Mucosa of descending colon (tissue), 3 donors: ENCODE results near the gene SLC1A1. TPM values are rescaled to one million over a fixed set of nuclear protein-coding genes. Genes with fewer than 3 reads are reported as not detected.

Experiments used
- ATAC-seq: fragments of 200-7000 bp; cut with Tn5 transposase; one replicate; pipeline ENCODE4 v1.9.1; 2020; ENCODE audit warnings: mild to moderate bottlenecking, moderate library complexity
- DNase-seq, 3 donors: peaks; one replicate each; pipeline ENCODE4 v3.0.0-alpha.2; 2020
- H3K36me3 ChIP-seq: fragments of 200-600 bp; one replicate; pipeline ENCODE4 v1.8.0; 2021; ENCODE audit warnings: low read depth, mild to moderate bottlenecking
- H3K4me1 ChIP-seq: fragments of 200-600 bp; one replicate; pipeline ENCODE4 v1.8.0; 2021; ENCODE audit warnings: low read depth, mild to moderate bottlenecking
- H3K4me3 ChIP-seq: fragments of 200-600 bp; one replicate; pipeline ENCODE4 v1.8.0; 2021; ENCODE audit warnings: mild to moderate bottlenecking
- H3K9me3 ChIP-seq: fragments of 200-600 bp; one replicate; pipeline ENCODE4 v1.8.0; 2021; ENCODE audit warnings: mild to moderate bottlenecking
- intact Hi-C, 2 donors: fragments of 100-400 bp; cut with DNase I in 1 of 2; cut with micrococcal nuclease in 1 of 2; formaldehyde crosslinking; loops; one replicate each; pipeline versions ENCODE4 v1.11.0 to v1.11.1; 2022; cut with DNase I, micrococcal nuclease
- total RNA-seq, 3 donors: library from RNA; stranded (reverse); fragmentation: NEBNext Ultra II Directional in 2 of 3; extraction: Animal tissue kit (Norgen Biotek cat#: 25700) in 2 of 3; gene quantifications; one replicate each; pipeline versions ENCODE4 v1.2.1 to v1.2.4, GENCODE V29; 2021 to 2023
- TF ChIP-seq, protein P1 (sequence below): fragments of 200-600 bp; IDR thresholded peaks from one replicate; pipeline ENCODE4 v1.8.0; 2022; ENCODE audit warnings: antibody characterized with exemption, mild to moderate bottlenecking
- donor health status: DM: no; HTN: no; CAD: no; lungs with moderate emphysema.
- donor health status: DM: no; HTN: no; CAD: no.
- donor health status: DM: no; HTN: yes; CAD: no.

The SLC1A1 gene
- total RNA-seq, 3 donors from 2014 or later, result 16.8 to 44.8 (median 37.0) TPM

DNA sequence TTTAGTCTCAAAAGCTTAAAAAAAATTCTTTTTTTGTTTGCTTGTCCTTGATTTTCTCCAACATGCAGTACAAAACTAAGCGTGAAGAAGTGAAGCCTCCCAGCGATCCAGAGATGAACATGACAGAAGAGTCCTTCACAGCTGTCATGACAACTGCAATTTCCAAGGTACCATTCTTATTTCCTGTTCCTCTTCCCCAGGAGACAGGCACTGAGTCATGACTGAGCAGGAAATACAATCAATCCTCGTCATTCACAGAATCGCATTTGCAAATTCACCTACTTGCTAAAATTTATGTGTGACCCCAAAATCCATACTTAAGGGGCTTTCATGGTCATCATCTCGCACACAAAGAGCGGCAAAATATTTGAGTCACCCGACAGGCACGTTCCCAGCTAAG lies 77.3 kb downstream of the SLC1A1 start:
- no peaks in the 10 kb centered on the region for H3K4me1 ChIP-seq
- H3K9me3 ChIP-seq, result no peaks in the 10 kb centered on the region
- no peak for ATAC-seq
- H3K36me3 ChIP-seq, result no peaks in the 10 kb centered on the region
- intact Hi-C loops, result no loop called here
- no peak overlapping the region for H3K4me3 ChIP-seq
- no peak for DNase-seq
- TF ChIP-seq, protein P1, sequence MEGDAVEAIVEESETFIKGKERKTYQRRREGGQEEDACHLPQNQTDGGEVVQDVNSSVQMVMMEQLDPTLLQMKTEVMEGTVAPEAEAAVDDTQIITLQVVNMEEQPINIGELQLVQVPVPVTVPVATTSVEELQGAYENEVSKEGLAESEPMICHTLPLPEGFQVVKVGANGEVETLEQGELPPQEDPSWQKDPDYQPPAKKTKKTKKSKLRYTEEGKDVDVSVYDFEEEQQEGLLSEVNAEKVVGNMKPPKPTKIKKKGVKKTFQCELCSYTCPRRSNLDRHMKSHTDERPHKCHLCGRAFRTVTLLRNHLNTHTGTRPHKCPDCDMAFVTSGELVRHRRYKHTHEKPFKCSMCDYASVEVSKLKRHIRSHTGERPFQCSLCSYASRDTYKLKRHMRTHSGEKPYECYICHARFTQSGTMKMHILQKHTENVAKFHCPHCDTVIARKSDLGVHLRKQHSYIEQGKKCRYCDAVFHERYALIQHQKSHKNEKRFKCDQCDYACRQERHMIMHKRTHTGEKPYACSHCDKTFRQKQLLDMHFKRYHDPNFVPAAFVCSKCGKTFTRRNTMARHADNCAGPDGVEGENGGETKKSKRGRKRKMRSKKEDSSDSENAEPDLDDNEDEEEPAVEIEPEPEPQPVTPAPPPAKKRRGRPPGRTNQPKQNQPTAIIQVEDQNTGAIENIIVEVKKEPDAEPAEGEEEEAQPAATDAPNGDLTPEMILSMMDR, result no peak

GRCh38 chr9:4569101-4569500 lies 78.8 kb downstream of the SLC1A1 start:
- no peak overlapping the region for H3K4me3 ChIP-seq
- no peaks in the 10 kb centered on the region for H3K4me1 ChIP-seq
- no peak for ATAC-seq
- intact Hi-C loops, result no loop called here
- no peaks in the 10 kb centered on the region for H3K9me3 ChIP-seq
- H3K36me3 ChIP-seq, result no peaks in the 10 kb centered on the region
- no peak for DNase-seq
- TF ChIP-seq, protein P1, result no peak

DNA sequence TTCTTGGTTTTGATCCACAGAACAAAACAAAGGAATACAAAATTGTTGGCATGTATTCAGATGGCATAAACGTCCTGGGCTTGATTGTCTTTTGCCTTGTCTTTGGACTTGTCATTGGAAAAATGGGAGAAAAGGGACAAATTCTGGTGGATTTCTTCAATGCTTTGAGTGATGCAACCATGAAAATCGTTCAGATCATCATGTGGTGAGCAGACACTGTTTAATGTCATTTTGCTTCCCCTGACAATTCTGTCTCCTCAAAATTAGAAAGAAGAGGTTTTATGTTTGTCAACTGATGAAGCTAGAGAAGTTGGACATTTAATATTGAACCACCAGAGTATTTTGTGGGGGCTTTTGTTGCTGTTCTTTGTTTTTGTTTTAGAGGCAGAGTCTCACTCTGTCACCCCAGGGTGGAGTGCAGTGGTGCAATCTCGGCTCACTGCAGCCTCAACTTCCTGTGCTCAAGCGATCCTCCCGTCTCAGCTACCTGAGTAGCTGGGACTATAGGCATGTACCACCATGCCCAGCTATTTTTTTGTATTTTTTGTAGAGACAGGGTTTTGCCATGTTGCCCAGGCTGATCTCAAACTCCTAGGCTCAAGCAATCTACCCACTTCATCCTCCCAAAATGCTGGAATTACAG lies 82.0 kb downstream of the SLC1A1 start:
- intact Hi-C loops, result no loop called here
- Histone ChIP-seq H3K36me3 (no peaks in the 10 kb centered on the region), H3K4me1 (no peaks in the 10 kb centered on the region), H3K4me3 (no peak overlapping the region), H3K9me3 (no peaks in the 10 kb centered on the region)
- TF ChIP-seq, protein P1, result no peak
- no peak for DNase-seq
- no peak for ATAC-seq

DNA sequence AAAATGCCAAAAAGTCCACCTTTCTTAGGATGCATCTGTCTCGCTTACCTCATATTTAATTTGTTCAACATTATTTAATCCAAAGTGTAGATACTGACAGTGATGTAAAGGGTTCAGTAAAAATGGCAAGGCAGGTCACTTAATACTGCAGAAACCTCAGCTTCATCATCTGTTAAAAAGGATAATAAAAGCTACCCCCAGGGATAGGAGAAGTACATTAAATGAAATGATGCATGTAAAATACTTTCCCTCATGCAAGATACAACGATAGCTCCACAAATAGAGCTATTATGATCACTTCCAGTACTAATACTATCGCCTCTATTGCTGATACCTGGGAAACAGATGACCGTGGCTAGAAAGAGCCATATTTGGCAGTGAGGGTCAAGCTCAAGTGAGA lies 82.9 kb downstream of the SLC1A1 start:
- DNase-seq, result no peak
- no peak for ATAC-seq
- Histone ChIP-seq H3K9me3 (no peaks in the 10 kb centered on the region), H3K36me3 (no peaks in the 10 kb centered on the region), H3K4me3 (no peak overlapping the region), H3K4me1 (no peaks in the 10 kb centered on the region)
- intact Hi-C loops, result no loop called here
- TF ChIP-seq, protein P1, result no peak

DNA sequence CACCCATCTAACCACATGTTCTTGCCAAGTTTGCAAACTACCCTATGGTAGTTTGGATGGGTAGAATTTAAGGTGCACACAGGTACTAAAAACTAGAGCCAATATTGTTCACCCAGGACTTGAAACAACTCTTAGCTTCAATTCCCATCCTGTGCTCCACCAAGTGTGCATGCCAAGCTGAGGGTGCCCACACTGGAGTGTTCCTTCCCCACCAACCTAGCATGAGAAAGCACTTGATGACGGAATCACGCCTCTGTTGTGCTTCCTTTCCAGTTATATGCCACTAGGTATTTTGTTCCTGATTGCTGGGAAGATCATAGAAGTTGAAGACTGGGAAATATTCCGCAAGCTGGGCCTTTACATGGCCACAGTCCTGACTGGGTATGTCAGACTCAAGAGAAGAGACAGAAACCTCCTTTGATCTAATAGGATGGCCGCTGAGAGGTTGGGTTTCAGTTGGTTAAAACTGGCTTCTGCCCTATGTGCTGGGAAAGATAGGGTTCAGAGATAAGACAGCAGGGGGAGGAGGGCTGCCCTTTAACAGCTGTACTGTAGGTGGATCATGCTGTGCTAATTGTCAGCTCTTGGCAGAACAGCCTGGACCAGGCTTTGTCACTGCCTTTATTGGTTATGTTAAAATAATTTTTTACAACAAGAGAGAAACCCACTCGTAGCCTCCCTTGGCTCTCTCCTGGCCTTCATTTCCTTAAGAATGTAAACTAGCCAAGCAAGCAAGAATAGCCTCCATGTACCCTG lies 83.5 kb downstream of the SLC1A1 start:
- TF ChIP-seq, protein P1, result no peak
- H3K36me3 ChIP-seq, result no peaks in the 10 kb centered on the region
- DNase-seq (no peak), ATAC-seq (no peak)
- no peaks in the 10 kb centered on the region for H3K9me3 ChIP-seq
- no peak overlapping the region for H3K4me3 ChIP-seq
- no peaks in the 10 kb centered on the region for H3K4me1 ChIP-seq
- intact Hi-C loops, result no loop called here
